Right cardiac atrium (tissue), 5 donors: ENCODE measurements around the gene CYP2W1. TPM values are rescaled to one million over a fixed set of nuclear protein-coding genes. Genes with fewer than 3 reads are reported as not detected.
"Not testable (repeated sequence)": the region's sequence is repeated elsewhere in the genome, so short reads cannot be mapped to it uniquely, and the experiment has no call there.

ENCODE experiments used
- ATAC-seq, 2 donors: fragments of 200-7000 bp; cut with Tn5 transposase; one replicate each; pipeline versions ENCODE4 v1.8.0 to v1.9.1; 2020; ENCODE audit warnings: moderate library complexity in 2 of 2, mild to moderate bottlenecking in 1 of 2
- DNase-seq, 3 donors: peaks; one replicate each; pipeline ENCODE4 v3.0.0-alpha.2; 2020
- H3K27ac ChIP-seq: one replicate; pipeline ENCODE4 v1.5.1; 2013; ENCODE audit warnings: mild to moderate bottlenecking, low read length, control low read depth, moderate library complexity
- H3K27me3 ChIP-seq: one replicate; pipeline ENCODE4 v1.6.1; 2013; ENCODE audit not compliant: control insufficient read depth, insufficient read depth
- H3K4me1 ChIP-seq: one replicate; pipeline ENCODE4 v1.6.1; 2013; ENCODE audit warnings: low read length; ENCODE audit not compliant: control insufficient read depth, insufficient read depth
- H3K4me3 ChIP-seq: one replicate; pipeline ENCODE4 v1.5.1; 2013; ENCODE audit warnings: low read length, control low read depth
- H3K9me3 ChIP-seq: one replicate; pipeline ENCODE4 v1.6.1; 2013; ENCODE audit warnings: low read length; ENCODE audit not compliant: control insufficient read depth
- WGBS: extraction: QIAGEN DNeasy Blood & Tissue Kit; methylation state at CpG from one replicate; pipeline ENCODE4 v1.1.7; 2013; 5-methylcytosine and 5-hydroxymethylcytosine counted together
- intact Hi-C, 4 donors: fragments of 100-400 bp; cut with DNase I; formaldehyde crosslinking; loops; one replicate each; pipeline versions ENCODE4 v1.11.0 to v1.14.0; 2022 to 2023
- polyA plus RNA-seq: library from polyadenylated mRNA; stranded (reverse); fragments of 200-250 nt; gene quantifications from one replicate; pipeline ENCODE4 v1.2.3, GENCODE V29; 2013
- total RNA-seq, 4 donors: library from RNA; stranded (reverse); fragmentation: NEBNext Ultra II Directional; extraction: Animal tissue kit (Norgen Biotek cat#: 25700); gene quantifications; one replicate each; pipeline ENCODE4 v1.2.1, GENCODE V29; 2021
- donor health status: healthy with polysubstance abuse.
- donor health status: DM: no; HTN: yes; CAD: no.
- donor health status: DM: no; HTN: no; CAD: no.
- donor health status: DM: no; HTN: yes; CAD: no; lungs with severe emphysema.
- donor health status: DM: yes; HTN: yes; CAD: no.

The CYP2W1 gene
- total and polyA plus RNA-seq, 5 donors: not detected

GRCh38 chr7:996079-996872, 13.3 kb downstream of the CYP2W1 start:
- Histone ChIP-seq H3K27me3 (no peaks in the 10 kb centered on the region), H3K4me1 (no peaks in the 10 kb centered on the region), H3K27ac (no peak overlapping the region), H3K9me3 (no peaks in the 10 kb centered on the region), H3K4me3 (no peak overlapping the region)
- ATAC-seq (no peak), DNase-seq (peak in 1 of 3 donors; percentile 67)
- intact Hi-C loops: loop anchor here in 2 of 4 donors (2.0 to 10.0 kb wide), 3 partner anchors 69 to 169 kb away; partner anchors contain the start of gene ZFAND2A (in 1 of the 2)
- WGBS: 83% methylated on average over 38 of the region's 38 CpGs

DNA sequence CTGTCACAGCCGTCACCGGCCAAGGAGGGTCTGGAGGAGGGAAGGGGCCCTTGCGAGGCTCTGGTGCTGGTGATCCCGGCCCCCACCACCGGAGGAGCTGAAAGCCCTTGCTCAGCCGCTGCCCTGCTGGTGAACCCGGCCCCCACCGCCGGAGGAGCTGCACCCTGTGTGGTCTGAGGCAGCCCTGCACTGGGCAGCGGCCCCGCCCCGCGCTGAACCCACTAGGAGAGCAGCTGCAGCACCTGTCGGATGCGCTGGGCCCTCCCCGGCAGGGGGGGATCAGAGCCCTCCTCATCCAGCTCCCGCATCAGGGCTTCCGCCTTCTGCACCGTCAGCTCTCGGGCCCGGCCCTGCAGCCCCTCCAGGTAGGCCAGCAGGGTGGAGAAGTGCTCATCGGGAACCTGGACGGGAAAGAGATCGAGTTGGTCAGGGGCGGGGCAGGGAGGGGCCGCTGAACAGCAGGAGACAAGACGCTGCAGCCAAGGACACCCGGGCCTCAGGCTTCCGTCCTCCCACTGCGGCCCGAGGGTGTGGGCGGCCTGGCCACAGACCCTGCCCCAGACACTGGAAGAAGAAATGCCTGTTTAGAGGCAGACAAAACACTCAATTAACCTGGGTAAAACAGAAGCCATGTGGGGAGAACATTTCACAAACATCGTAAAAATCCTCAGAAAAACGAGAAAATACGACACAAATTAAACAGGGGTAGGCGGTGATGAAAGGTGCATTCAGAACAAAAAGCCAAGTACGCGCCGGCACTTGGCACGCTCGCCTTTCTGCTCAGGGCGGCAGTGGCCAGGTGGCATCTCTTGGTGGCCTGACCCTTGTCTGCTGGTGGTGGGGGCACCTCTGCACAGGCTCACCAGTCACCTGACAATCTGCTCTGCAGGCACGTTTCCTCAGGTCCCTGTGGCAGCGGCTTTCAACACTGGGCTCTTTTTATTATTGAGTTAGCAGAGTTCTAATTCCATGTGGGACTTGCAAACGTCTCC, 14.7 kb downstream of the CYP2W1 start:
- no peaks in the 10 kb centered on the region for H3K27me3 ChIP-seq
- 83% methylated on average over 45 of the region's 45 CpGs for WGBS
- intact Hi-C loops: loop anchor here in 2 of 4 donors (2.0 to 10.0 kb wide), 3 partner anchors 67 to 167 kb away; partner anchors contain the start of gene ZFAND2A (in 1 of the 2)
- no peak overlapping the region for H3K4me3 ChIP-seq
- ATAC-seq (no peak), DNase-seq (no peak)
- no peak overlapping the region for H3K27ac ChIP-seq
- H3K4me1 ChIP-seq: no peaks in the 10 kb centered on the region
- H3K9me3 ChIP-seq: no peaks in the 10 kb centered on the region

DNA sequence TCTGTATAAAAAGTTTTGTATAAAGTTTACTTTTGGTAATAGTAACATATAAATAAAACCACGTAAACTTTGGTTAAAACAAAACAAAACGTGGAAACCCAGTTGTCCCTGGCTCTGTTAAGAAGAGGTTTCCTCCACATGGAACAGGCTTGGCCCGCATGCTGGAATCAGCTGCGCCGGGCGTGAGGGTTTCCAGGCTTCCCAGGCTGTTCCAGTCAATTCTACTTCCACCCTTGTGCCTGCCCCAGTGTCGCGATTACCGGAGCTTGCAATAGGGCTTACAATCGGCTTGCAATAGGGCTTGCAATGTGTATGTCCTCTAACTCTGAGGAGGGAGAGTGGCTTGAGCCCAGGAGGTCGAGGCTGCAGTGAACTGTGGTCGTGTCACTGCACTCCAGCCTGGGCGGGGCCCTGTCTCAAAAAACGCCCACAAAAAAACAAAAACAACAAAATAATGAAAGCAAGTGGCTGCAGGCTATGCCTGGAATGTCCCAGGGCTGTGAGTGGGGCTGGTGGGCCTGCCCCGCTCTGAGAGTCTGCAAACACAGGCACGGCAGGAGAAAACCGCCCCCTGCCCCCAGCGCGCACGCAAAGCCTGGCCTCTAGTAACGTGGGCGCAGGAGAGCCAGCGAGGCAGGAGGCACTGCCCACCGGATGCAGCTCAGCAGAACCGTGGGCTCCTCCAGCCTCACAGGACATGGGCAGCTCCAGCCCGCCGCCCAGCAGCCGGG, 16.3 kb downstream of the CYP2W1 start:
- intact Hi-C loops: loop anchor here in 2 of 4 donors (10.0 kb wide), 2 partner anchors 155 to 165 kb away; partner anchors contain the start of gene ZFAND2A (in 1 of the 2)
- Histone ChIP-seq H3K27ac (no peak overlapping the region), H3K9me3 (no peaks in the 10 kb centered on the region), H3K27me3 (no peaks in the 10 kb centered on the region), H3K4me3 (no peak overlapping the region), H3K4me1 (no peaks in the 10 kb centered on the region)
- ATAC-seq (no peak), DNase-seq (no peak)
- 87% methylated on average over 28 of the region's 28 CpGs for WGBS

DNA sequence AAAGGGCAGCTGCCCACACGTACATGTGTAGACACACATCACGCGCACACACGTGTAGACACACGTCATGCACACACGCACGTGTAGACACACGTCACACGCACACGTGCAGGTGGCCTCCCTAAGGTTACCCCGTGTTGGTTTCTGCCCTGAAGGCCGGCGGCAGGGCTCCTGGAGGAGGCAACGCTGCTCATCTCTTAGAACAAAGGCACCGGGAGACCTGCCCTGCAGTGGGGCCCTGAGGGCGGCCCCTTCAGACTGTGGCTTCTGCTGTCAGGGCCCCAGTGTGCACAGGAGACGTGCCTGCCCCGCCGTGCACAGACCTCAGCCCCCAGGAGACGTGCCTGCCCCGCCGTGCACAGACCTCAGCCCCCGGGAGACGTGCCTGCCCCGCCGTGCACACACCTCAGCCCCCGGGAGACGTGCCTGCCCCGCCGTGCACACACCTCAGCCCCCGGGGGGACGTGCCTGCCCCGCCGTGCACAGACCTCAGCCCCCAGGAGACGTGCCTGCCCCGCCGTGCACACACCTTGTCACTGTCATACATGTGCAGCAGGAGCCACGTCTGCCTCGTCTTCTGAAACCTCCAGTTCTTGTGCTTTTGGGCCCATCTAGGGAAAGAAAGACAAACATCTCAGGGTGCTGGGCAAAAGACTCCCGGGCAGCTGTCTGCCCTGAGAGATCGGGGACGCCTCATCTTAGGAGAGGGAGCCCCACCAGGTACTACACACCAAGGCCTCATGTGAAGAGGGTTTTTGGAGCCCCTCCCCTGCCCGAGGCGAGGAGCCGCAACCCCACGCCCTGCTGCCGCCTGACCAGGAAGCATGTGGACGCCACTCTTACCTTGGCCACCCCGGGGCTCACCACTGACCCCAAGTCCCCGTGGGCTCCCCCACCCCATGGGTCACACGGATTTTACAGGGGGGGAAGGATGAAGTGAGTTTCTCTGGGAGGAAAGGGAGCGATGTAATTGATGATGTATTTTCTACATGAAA, 17.3 kb downstream of the CYP2W1 start:
- no peaks in the 10 kb centered on the region for H3K4me1 ChIP-seq
- H3K27me3 ChIP-seq: no peaks in the 10 kb centered on the region
- no peak overlapping the region for H3K4me3 ChIP-seq
- intact Hi-C loops: loop anchor here in 2 of 4 donors (10.0 kb wide), 2 partner anchors 155 to 165 kb away; partner anchors contain the start of gene ZFAND2A (in 1 of the 2)
- DNase-seq (no peak), ATAC-seq (no peak)
- H3K9me3 ChIP-seq: no peaks in the 10 kb centered on the region
- no peak overlapping the region for H3K27ac ChIP-seq
- WGBS: 89% methylated on average over 52 of the region's 52 CpGs

GRCh38 chr7:1001069-1001770, 18.2 kb downstream of the CYP2W1 start:
- intact Hi-C loops, H3K27me3 ChIP-seq, H3K27ac ChIP-seq, H3K4me3 ChIP-seq, H3K4me1 ChIP-seq, DNase-seq, H3K9me3 ChIP-seq, ATAC-seq: not testable (repeated sequence)
- WGBS: 89% methylated on average over 14 of the region's 14 CpGs

DNA sequence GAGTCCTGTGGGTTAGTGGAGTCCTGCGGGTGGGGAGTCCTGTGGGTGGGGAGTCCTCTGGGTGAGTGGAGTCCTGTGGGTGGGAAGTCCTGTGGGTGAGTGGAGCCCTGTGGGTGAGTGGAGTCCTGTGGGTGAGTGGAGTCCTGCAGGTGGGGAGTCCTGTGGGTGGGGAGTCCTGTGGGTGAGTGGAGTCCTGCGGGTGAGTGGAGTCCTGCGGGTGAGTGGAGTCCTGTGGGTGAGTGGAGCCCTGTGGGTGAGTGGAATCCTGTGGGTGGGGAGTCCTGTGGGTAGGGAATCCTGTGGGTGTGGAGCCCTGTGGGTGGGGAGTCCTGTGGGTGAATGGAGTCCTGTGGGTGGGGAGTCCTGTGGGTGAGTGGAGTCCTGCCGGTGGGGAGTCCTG, 19.0 kb downstream of the CYP2W1 start:
- H3K27me3 ChIP-seq, H3K4me3 ChIP-seq, H3K9me3 ChIP-seq, intact Hi-C loops, H3K27ac ChIP-seq, H3K4me1 ChIP-seq, ATAC-seq, DNase-seq: not testable (repeated sequence)
- WGBS: 91% methylated on average over 4 of the region's 4 CpGs

DNA sequence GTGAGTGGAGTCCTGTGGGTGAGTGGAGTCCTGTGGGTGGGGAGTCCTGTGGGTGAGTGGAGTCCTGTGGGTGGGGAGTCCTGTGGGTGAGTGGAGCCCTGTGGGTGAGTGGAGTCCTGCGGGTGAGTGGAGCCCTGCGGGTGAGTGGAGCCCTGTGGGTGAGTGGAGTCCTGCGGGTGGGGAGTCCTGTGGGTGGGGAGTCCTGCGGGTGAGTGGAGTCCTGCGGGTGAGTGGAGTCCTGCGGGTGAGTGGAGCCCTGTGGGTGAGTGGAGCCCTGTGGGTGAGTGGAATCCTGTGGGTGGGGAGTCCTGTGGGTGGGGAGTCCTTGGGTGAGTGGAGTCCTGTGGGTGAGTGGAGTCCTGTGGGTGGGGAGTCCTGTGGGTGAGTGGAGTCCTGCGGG, 19.5 kb downstream of the CYP2W1 start:
- intact Hi-C loops, ATAC-seq, H3K4me1 ChIP-seq, DNase-seq, H3K9me3 ChIP-seq, H3K27ac ChIP-seq, H3K27me3 ChIP-seq, H3K4me3 ChIP-seq: not testable (repeated sequence)
- WGBS: 94% methylated on average over 7 of the region's 7 CpGs

DNA sequence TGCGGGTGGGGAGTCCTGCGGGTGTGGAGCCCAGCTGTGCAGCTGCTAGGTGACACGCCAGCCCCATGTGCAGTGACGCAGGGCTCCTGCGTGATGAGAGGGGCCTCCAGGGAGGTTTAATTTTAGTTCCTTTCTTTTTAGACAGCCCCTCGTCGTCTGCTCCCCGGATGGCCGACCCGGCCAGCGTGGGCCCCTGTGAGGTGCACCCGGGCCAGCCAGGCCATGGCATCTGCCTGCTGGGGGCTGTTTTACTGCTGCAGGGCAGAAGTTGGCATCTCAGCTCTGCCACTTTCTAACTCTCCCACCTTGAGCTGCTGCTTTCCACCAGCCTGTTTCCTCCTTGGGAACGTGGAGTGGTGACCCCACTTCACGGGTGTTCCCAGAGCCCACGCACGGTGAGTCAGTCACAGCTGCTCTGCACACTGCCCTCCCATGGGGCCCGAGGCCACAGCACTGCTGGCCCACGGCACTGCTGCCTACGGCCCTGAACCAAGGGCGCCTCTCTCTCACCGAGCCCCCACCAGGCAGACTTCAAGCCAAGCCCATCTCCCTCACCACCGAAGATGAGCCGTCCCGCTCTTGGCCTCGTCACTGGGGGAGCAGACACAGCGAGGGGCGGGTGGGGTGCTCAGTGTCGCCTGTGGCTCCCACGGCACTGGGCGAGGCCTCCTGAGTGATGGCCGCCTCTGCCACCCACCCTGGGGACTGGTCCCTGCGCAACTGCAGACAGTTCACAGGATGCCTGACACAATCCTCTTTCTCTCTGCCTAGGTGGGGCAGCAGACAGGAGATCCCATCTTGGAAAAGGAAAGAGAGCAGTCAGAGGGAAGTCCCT, 21.3 kb downstream of the CYP2W1 start:
- DNase-seq: no peak
- intact Hi-C loops: no loop called here
- Histone ChIP-seq H3K27ac (no peak overlapping the region), H3K27me3 (no peaks in the 10 kb centered on the region), H3K4me3 (no peak overlapping the region), H3K4me1 (no peaks in the 10 kb centered on the region), H3K9me3 (no peaks in the 10 kb centered on the region)
- 80% methylated on average over 32 of the region's 32 CpGs for WGBS
- peak in 1 of 2 donors; percentile 8 for ATAC-seq

DNA sequence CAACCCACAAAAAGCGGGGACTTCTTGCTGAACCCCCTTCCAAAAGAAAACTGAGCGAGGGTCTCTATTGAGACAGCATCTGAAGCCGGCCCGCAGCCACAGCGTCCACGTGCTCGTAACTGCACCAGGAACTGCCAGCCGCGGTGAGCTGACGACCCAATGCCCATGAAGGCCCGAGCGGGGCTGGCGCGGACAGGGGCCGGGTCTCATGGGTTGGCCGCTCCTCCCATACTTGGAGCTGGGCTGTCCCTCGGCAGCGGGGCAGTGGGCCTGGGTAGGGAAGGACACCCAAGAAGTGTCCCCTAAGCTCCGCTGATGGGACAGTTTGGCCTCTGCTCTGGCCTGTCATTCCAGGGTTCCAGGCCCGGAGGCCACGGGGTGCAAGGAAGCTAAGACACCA, 22.3 kb downstream of the CYP2W1 start:
- no peak for ATAC-seq

More for the DNA sequence above, 22.3 kb downstream of the CYP2W1 start:
- Histone ChIP-seq H3K9me3 (no peaks in the 10 kb centered on the region), H3K27ac (no peak overlapping the region), H3K4me1 (no peaks in the 10 kb centered on the region), H3K27me3 (no peaks in the 10 kb centered on the region), H3K4me3 (no peak overlapping the region)
- WGBS: 94% methylated on average over 21 of the region's 21 CpGs
- intact Hi-C loops: no loop called here
- DNase-seq: peak in 1 of 3 donors; percentile 10
